HG03108 (cell line): ENCODE measurements around the gene CNOT6L.
"Not testable (repeated sequence)": the region's sequence is repeated elsewhere in the genome, so short reads cannot be mapped to it uniquely, and the experiment has no call there.

Experiments used
- ATAC-seq: cut with Tn5 transposase; IDR thresholded peaks from one replicate; pipeline ENCODE4 v1.9.1; 2021; ENCODE audit warnings: moderate library complexity; ENCODE audit not compliant: unreplicated experiment

The CNOT6L gene

DNA sequence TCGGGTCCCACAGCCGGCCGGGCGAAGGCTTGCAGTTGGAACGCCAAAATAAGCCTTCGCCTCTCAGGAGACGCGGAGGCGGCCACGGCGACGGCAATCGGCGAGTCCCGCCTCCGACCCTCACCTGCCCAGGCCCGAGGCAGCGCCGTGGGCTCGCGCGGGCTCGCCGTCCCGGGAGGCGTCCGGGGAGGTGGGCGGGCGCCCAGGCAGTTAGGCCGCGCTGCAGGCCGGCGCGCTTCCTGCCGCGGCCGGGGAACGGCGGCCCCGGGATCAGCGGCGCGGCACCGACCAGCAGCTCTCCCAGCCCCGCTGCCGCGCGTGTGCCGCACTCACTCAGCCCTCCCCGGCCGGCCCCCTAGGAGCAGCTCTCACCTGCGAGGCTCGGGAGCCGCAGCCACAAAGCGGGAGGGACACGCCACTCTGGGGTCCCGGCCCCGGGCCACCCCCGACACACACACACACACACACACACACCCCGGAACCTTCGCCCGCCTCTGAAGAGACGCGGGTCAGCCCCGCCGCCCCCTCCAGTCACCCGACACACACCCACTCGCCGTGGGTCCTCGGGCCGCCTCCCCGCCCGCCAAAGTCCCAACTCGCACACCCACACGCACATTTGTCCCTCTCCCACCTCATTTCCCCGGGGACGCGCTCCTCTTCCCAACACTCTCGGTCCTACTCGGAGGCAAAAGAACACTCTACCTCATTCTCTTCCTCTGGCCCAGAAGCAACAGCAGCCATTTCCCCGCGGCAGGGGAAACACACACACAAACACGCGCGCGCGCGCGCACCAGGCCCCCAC, at the start of gene CNOT6L:
Gene CNOT6L, minus strand, starts transcription at position 767 of the 802 bp plus-strand sequence. Its CDS starts 60 bp downstream, at position 707.
- peak; percentile 28 for ATAC-seq

DNA sequence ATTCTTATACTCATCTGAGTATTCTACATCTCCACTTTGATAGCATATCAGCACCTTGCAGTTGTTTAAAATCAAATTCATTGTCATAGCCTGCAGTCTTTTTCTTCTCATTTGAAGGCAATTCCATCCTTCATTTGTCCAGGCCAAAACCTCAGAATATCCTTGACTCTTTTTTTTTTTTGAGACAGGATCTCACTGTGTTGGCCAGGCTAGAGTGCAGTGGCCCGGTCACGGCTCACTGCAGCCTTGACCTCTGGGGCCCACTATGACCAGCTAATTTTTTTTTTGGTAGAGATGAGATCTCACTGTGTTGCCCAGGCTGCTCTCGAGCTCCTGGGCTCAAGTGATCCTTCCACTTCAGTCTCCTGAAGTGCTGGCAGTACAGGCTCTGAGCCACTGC, 46.1 kb upstream of the CNOT6L start:
- ATAC-seq: no peak

DNA sequence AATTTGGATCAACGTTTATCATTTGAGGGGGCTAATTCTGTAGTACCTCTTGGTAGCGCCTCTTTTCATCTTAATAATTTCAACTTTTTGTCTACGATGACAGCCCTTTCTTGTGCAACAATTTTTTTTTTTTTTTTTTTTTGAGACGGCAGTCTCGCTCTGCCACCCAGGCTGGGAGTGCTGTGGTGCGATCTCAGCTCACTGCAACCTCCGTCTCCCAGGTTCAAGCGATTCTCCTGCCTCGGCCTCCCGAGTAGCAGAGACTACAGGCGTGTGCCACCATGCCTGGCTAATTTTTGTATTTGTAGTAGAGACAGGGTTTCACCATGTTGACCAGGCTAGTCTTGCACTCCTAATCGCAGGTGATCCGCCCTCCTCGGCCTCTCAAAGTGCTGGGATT, 44.2 kb upstream of the CNOT6L start:
- ATAC-seq: not testable (repeated sequence)

DNA sequence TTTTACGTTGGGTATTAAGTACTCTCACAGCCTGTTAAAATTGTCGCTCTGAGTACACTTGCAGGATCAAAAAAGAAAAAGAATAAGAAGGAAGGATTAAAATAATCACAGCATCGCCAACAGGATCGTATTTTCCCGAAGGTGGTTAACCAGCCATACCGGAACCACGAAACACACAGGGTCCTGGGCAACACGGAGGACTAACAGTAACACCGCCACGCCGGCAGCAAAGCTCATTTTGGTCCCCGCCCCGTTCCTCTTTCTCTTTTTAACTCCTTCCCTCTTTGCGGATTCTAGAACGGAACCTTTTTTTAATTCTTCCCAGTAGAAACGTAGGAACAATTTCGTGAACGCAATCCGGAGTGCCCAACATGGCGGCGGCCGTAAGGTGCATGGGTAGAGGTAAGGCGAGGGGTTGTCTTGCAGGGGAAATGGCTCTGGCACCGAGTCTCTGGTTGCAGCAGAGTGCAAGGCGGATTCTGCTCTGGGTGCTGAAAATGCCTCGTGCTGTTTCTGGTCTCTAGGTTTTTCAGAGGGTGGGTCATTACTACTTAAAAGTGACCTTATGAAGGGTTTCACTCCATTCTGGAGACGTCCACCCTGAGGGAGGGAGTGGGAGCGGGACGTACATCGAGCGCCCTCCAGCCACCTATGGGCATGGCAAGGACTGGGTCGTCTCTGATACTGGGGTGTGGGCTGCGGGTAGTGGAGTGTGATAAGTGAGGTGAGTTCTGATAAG, 43.5 kb upstream of the CNOT6L start, which contains the start of gene MRPL1:
Gene MRPL1, plus strand, starts transcription at position 353 of the 739 bp plus-strand sequence. Its CDS starts 19 bp downstream, at position 372.
- ATAC-seq: peak; percentile 80

DNA sequence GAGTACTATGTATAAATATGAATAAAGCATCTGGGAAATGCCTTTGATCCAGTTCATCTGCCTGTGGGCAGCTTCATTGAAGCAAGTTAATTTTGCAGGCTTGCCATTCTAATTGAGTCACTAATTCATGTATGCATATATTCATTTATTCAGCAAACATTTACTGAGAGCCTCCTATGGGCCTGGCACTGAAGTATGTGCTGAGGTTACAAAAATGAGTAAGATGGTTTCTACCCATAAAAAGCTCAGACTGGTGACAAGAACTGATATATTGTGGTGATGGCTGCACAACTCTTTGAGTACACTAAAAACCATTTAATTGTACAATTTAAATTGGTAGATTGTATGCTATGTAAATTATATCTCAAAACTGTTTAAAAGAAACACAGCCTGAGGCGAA, 42.3 kb upstream of the CNOT6L start:
- no peak for ATAC-seq

DNA sequence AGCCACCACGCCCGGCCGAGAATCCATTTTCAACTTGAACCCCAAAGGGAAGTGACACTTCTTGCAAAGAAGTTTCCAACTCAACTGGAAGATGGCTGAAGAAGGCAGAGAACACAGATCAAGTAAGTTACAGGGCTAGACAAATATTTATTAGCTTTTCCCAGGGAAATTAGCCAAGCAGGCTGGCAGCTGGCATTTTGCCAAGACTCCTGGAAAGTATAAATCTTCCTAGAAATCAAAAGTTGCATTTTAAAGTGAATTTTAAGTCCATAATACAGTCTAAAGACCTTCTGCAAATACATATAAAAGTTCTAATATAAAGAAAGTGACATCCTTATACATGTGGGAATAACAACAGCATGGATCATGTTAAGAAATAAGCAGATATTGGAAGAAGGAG, 40.1 kb upstream of the CNOT6L start:
- no peak for ATAC-seq

DNA sequence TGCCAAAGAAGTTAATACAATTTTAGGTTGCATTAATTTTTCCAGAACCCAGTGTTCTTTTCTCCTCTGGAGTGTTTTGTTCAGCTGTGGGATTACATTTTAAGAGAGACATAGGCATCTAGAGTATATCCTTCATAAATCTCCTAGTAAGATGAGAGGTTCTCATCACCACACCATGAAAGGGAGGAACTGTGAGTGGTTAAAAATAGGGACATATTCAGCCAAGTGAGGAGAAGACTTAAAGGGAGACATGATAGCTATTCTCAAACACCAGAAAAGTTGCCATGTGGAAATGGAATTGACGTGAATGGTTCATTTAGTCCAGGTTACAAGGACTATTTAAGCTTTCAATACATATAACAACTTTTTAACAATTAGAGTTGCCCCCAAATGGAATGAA, 37.0 kb upstream of the CNOT6L start:
- no peak for ATAC-seq

DNA sequence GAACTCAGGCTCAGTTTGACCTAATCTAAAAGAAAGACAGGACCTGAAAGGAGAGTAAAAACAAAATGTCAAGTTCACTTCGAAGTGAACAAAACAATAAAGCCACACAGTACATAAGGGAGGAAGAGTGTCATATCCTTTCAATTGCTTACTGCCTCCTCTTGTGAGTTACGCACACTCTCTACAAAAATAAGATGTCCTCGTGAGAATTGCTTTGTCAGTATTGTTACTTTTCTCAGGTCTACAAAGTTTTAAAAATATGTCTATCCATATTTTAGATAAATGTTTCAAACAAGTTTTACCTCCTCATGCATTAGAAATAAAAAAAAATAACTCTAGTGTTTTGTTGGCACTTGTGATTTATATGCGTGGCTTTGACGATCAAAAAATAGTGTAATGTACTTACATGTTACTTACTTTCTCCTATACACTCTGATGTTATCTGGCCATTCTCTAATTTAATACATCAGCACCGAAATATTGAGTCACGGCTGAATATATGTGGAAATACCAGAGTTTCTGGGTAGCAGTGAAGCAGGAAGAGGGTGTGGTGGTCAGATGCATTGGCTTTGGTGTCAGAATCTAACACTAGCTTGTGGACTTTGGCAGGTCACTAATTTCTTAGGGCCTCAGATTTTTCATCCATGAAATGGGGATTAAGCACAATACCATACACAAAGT, 35.4 kb upstream of the CNOT6L start:
- ATAC-seq: no peak

DNA sequence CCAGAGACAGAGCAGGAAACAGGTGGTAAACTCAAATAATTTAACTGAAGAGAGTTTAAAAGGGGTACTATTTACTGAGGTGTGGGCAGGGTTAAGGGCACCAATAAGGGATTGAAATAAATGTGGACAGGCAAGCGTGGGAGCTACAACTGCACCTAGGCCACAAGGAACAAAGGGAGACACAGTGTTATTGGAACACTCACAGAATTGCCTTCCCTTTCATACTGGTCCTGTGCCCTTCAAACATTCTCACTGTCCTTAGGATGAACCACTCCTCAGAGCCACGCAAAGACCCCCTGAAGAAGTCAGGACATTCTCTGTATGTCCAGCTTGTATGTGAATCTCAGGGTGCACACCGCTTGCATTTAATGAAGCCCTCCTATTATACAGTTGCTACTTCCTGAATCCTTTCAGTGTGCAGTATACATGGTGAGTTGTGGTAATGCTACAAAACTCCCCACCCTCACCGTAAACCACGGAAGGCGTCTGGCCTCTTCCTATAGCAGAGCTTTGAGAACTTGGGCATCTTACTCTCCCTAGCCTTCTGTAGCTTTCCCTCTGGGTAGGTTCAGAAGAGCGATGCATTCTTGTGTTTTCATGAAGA, 33.8 kb upstream of the CNOT6L start:
- ATAC-seq: peak; percentile 79

DNA sequence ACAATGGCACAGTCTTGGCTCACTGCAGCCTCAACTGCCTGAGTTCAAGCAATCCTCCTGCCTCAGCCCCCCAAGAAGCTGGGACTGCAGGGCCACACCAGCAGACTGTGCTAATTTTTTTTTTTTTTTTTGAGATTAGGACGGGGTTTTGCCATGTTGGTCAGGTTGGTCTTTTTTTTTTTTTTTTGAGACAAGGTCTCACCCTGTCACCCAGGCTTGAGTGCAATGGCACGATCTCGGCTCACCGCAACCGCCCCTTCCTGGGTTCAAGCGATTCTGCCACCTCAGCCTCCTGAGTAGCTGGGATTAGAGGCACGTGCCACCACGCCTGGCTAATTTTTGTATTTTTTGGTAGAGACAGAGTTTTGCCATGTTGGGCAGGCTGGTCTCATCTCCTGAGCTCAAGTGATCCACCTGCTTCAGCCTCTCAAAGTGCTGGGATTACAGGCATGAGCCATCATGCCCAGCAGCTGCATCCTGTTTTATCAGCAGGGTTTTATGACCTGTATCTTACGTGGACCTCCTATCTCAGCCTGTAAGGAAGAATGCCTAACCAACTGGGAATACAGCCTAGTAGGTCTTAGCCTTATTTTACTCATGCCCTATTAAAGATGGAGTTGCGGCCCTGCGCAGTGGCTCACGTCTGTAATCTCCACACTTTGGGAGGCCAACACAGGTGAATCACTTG, 30.3 kb upstream of the CNOT6L start:
- no peak for ATAC-seq

DNA sequence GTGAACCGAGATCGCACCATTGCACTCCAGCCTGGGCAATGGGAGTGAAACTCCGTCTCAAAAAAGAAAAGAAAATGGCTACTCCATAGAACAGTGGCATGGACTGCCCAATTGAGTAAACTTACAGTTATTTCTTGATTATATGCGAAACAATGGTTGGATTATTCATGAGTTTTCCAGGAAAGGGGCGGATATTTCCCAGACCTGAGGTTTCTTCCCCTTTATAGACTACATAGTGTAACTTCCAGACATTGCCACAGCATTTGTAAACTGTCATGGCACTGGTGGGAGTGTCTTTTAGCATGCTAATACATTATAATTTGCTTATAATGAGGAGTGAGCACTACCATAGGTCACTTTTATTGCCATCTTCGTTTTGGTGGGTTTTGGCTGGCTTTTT, 29.3 kb upstream of the CNOT6L start:
- ATAC-seq: no peak

DNA sequence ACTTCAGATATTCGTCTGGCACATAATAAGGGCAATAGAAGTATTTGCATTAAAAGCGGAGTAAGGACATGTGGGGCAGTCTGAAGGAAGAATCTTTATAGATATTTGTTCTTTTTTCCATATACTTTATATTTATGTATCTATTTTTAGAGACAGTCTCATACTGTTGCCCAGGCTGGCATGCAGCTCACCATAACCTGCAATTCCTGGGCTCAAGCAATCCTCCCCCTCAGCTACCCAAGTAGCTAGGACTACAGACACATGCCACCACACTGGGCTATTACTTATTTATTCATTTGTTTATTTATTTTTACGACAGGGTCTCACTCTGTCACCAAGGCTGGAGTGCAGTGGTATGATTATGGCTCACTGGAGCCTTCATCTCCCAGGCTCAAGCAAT, 26.8 kb upstream of the CNOT6L start:
- ATAC-seq: no peak

DNA sequence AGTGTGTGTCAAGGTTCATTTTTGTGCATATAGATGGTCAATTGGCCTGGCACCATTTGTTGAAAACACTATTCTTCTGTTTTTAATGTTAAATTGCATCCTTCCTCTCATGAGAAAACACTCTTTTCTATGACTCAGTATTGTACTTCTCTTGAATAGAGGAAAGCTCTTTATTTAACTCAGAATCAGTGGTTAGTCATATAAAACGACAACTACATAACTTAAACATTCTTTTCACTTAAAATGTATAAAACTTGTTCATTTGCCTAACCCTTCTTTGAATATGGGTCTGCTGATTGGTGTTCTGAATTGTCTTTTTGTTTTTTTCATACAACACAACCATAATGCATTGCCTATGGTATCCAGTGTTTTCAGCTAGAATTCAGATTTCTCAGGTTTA, 26.2 kb upstream of the CNOT6L start:
- ATAC-seq: no peak

DNA sequence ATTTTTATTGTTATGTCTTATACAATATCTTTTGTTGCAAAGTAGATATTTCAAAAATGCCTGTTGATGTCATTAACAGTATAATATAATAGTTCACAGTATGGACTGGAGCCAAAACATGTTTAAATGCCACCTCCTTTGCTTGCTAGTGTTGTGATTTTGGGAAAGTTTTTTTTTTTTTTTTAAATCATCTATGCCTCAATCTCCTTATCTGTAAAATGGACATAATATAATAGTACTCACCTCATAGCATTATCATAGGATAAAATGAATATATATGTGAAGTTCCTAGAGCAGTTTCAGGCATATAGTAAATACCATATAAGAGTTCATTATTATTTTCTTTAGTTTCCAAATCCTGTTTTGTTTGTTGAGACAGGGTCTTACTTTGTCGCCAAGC, 25.2 kb upstream of the CNOT6L start:
- ATAC-seq: no peak

DNA sequence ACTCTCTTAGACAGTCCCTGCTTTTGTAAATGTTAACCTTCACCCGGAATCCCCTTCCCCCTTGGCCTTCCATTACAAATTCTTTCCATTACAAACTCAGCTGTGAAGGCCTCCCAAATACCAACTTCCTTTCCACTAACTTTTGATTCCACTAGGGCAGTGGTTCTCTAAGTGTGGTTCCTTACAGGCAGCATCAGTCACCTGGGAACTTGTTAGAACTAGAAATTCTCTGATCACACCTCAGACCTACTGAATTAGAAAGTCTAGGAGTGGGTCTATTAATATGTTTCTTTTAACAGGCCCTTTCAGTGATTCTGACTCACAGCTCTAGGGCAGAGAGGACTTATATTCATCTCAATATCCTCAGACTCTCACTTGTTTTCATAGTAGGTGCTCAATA, 24.5 kb upstream of the CNOT6L start:
- ATAC-seq: no peak

DNA sequence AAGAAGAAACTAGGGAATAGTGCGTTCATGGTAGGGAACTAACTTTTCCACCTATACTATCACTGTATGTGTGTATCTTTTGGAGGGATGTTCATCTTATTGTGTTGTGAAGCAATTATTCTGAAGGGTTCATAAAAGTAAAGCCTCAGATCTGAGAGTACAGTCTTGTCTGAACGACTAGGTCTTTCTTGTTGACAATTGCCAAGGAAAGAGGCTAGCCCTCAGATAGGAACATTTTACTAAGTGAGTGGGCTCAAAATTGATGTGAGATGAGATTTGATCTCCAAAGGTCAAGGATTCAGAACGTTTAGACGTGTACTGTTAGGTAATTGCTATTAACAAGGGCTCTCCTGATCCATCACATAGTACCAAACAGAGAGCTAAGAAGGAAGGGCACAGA, 15.2 kb upstream of the CNOT6L start:
- ATAC-seq: no peak

DNA sequence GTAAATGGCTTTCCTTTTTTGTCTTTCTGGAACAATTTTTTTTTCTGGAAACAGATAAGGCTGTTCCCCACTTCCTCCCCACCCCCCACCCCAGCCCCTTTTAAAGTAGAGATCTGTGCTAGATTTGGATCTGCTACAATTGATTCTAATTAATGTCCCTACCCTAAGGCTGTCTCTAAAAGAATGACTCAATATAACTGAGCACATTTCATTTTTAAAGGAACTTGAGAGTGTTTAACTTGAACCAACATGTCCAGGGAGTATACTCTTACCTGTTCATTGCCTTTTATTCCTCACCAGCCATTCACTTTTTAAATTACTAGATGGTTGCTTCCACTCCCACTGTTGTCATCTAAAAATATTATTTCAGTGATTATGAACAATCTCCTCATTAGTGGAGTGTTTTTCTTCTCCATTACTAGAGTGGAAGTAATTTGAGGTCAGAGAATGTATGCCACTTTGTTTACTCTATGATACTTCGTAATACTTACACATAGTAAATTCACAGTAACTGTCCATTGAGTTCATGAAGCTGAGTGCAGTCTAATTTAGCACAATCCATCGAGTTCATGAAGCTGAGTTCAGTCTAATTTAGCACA, 14.1 kb upstream of the CNOT6L start:
- ATAC-seq: no peak

DNA sequence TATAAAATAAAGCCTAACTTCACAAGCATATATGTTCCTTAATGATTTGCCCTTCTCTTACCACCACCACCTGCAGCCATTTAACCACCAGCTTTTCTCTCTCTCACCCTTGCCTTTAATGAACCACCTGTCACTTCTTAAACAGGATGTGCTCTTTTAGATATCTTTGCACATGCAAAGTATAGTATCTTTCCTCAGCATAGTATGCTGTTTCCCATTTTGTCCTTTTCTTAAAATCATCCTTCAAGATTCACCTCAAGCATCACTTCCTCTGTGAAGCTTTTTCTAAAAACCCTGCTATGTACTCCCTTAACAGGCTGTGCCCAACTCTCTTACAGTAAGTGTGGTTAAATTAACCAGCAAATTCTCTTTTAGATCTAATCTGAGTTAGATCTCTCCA, 8.2 kb upstream of the CNOT6L start:
- ATAC-seq: peak; percentile 54

DNA sequence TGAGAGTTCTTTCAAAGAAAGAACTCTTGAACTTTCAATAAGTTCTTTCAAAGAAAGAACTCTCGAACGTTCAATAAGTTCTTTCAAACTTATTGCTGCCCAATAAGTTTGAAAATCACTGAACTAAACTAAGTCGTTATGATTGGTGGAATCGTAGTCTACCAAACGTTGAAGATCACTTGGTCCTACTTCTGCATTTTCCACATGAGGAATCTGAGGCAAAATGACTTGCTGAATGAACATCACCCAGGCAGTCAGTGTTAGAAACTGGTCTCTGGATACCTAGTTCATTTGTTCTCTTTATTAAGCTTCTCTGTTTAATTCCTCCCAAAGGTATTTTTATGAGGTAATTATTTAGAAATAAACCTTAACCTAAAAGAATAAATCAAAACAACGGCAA, 7.1 kb upstream of the CNOT6L start:
- no peak for ATAC-seq

DNA sequence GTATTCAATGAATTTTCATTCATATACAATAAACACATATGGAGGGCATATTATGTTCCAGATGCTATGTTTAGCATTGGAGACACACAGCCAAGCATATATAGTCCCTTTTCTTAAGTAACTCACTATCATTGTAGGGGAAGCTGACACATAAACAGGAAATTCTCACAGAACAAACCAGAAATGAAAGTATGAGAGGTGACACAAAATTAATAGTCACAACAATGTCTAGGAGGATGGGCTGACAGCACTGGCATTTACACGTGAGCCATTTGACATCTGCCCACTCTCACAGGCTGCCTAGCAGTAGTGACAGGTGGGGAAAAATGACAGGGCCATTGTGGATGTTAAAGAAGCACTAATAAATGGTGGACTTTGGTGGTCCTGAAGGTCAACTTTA, 2.6 kb upstream of the CNOT6L start:
- ATAC-seq: no peak
